SK-N-SH treated with all-trans-retinoic acid at 6 μM for 48 hours (cell line): ENCODE data around the gene CCDC93.

ENCODE experiments used
- PPARA ChIP-seq: fragments of 250-450 bp; sonication (Bioruptor Pico); IDR thresholded peaks from 2 replicates; pipeline ENCODE4 v1.5.0; 2020; ENCODE audit warnings: mild to moderate bottlenecking, borderline replicate concordance
- RARB ChIP-seq: fragments of 250-450 bp; sonication (Bioruptor Pico); IDR thresholded peaks from 2 replicates; pipeline ENCODE4 v1.8.0; 2021; ENCODE audit warnings: mild to moderate bottlenecking, moderate library complexity
- SNAI2 ChIP-seq: fragments of 250-450 bp; sonication (Bioruptor Pico); IDR thresholded peaks from 2 replicates; pipeline ENCODE4 v1.5.0; 2020; ENCODE audit warnings: mild to moderate bottlenecking, moderate library complexity
- ZC3H10 ChIP-seq: fragments of 250-450 bp; sonication (Bioruptor Pico); IDR thresholded peaks from 2 replicates; pipeline ENCODE4 v1.5.1; 2021; ENCODE audit warnings: mild to moderate bottlenecking, moderate library complexity
- ZNF565 ChIP-seq: fragments of 450-650 bp; formaldehyde crosslinking; conservative IDR thresholded peaks from 2 replicates; pipeline ENCODE4 v1.5.0; 2020; ENCODE audit warnings: low read depth, mild to moderate bottlenecking, moderate library complexity

- TF ChIP-seq PPARA (no peak), RARB (CRISPR knock-in tag) (no peak), ZC3H10 (CRISPR knock-in tag) (no peak), ZNF565 (CRISPR knock-in tag) (no peak), SNAI2 (CRISPR knock-in tag) (no peak)
These were observed 47.5 kb upstream of the CCDC93 start for GRCh38 chr2:118061135-118061955.
